Common myeloid progenitor, CD34-positive (primary cell): ENCODE results near the gene CCDC78.
"Not testable (repeated sequence)": the region's sequence is repeated elsewhere in the genome, so short reads cannot be mapped to it uniquely, and the experiment has no call there.

Experiments used
- CTCF ChIA-PET: fragments of 350-600 bp; sonication (Branson Sonifier 250); formaldehyde crosslinking; loops from one replicate; lab custom pipeline; 2021; ENCODE audit warnings: antibody characterized with exemption; lab: Charles Lee
- POLR2A ChIA-PET: fragments of 350-600 bp; sonication (Branson Sonifier 250); formaldehyde crosslinking; loops from one replicate; lab custom pipeline; 2021; ENCODE audit warnings: antibody characterized with exemption; lab: Charles Lee
- DNase-seq, 3 donors: peaks; one replicate each; pipeline versions ENCODE4 v3.0.0 to v3.0.0-alpha.2; 2013
- H3K27ac ChIP-seq, 2 experiments: 1 replicate in 1 of 2; 2 replicates in 1 of 2; pipeline ENCODE4 v1.7.0; 2013; ENCODE audit warnings: inconsistent platforms in 2 of 2, low read length in 2 of 2, mild to moderate bottlenecking in 2 of 2, low read depth in 1 of 2, moderate library complexity in 1 of 2; ENCODE audit not compliant: severe bottlenecking in 2 of 2, insufficient read depth in 1 of 2, poor library complexity in 1 of 2
- H3K27me3 ChIP-seq, 5 experiments: replicated peaks in 2 of 5; 1 replicate in 3 of 5; 2 replicates in 2 of 5; pipeline versions ENCODE4 v1.6.1 to v1.7.0; 2013; ENCODE audit warnings: low read length in 4 of 5, mild to moderate bottlenecking in 2 of 5, moderate library complexity in 2 of 5, inconsistent platforms in 1 of 5; ENCODE audit not compliant: insufficient read depth in 5 of 5, control insufficient read depth in 4 of 5
- H3K36me3 ChIP-seq, 4 experiments: 1 replicate in 2 of 4; 2 replicates in 2 of 4; pipeline versions ENCODE4 v1.6.1 to v1.7.0; 2013; ENCODE audit warnings: low read length in 3 of 4, control low read depth in 1 of 4, mild to moderate bottlenecking in 1 of 4; ENCODE audit not compliant: control insufficient read depth in 4 of 4, insufficient read depth in 4 of 4
- H3K4me1 ChIP-seq, 4 experiments: 1 replicate in 3 of 4; 2 replicates in 1 of 4; pipeline versions ENCODE4 v1.6.1 to v1.7.1; 2013; ENCODE audit warnings: low read length in 3 of 4, mild to moderate bottlenecking in 3 of 4, control low read depth in 1 of 4, inconsistent platforms in 1 of 4, moderate library complexity in 1 of 4; ENCODE audit not compliant: control insufficient read depth in 4 of 4, insufficient read depth in 4 of 4; ENCODE audit errors: control extremely low read depth in 1 of 4
- H3K4me3 ChIP-seq, 7 experiments: 1 replicate in 4 of 7; 2 replicates in 3 of 7; pipeline versions ENCODE4 v1.5.1 to v1.7.0; 2013; ENCODE audit warnings: mild to moderate bottlenecking in 7 of 7, low read length in 6 of 7, moderate library complexity in 6 of 7, inconsistent platforms in 2 of 7, low read depth in 2 of 7, control low read depth in 1 of 7; ENCODE audit not compliant: insufficient read depth in 4 of 7, control insufficient read depth in 1 of 7; ENCODE audit errors: extremely low read depth in 1 of 7
- H3K9me3 ChIP-seq, 5 experiments: 1 replicate in 4 of 5; 2 replicates in 1 of 5; pipeline versions ENCODE4 v1.6.1 to v1.7.1; 2013; ENCODE audit warnings: low read length in 4 of 5, mild to moderate bottlenecking in 2 of 5, inconsistent platforms in 1 of 5, low read depth in 1 of 5, moderate library complexity in 1 of 5; ENCODE audit not compliant: control insufficient read depth in 4 of 5, insufficient read depth in 2 of 5; ENCODE audit errors: control extremely low read depth in 1 of 5
- WGBS: methylation state at CpG from one replicate; pipeline ENCODE4 v1.1.5; 2013; ENCODE audit not compliant: insufficient coverage; 5-methylcytosine and 5-hydroxymethylcytosine counted together

The CCDC78 gene

GRCh38 chr16:745739-746138 lies 19.5 kb upstream of the CCDC78 start:
- ChIA-PET CTCF (interaction anchor here (1.0 to 5.0 kb wide), 7 partner anchors 10 to 40 kb away, joined by 3 to 46 read pairs (median 14); partner anchors contain the start of gene METRN), POLR2A (interaction anchor here (1.1 kb wide), 1 partner anchor 34 kb away, joined by 5 read pairs; no protein-coding TSS in a partner anchor)
- Histone ChIP-seq H3K4me3 (no peak overlapping the region), H3K36me3 (no peaks in the 10 kb centered on the region), H3K9me3 (no peaks in the 10 kb centered on the region), H3K4me1 (peaks cover 0 to 6% (median 3%) of the 10 kb centered on the region in 4 experiments), H3K27me3 (no peaks in the 10 kb centered on the region), H3K27ac (no peak overlapping the region)
- 5% methylated on average over 10 of the region's 14 CpGs for WGBS
- peak; percentile 36 to 46 (median 44) for DNase-seq

GRCh38 chr16:743794-744500 lies 17.7 kb upstream of the CCDC78 start:
- POLR2A ChIA-PET: interaction anchor here (0.5 to 0.7 kb wide), 2 partner anchors 15 to 18 kb away, joined by 3 read pairs; no protein-coding TSS in a partner anchor
- CTCF ChIA-PET: interaction anchor here (1.0 to 5.0 kb wide), 7 partner anchors 12 to 42 kb away, joined by 3 to 46 read pairs (median 14); partner anchors contain the start of gene METRN
- Histone ChIP-seq H3K4me1 (peaks cover 0 to 19% (median 18%) of the 10 kb centered on the region in 4 experiments), H3K4me3 (no peak overlapping the region), H3K27ac (no peak overlapping the region), H3K9me3 (no peaks in the 10 kb centered on the region), H3K27me3 (no peaks in the 10 kb centered on the region), H3K36me3 (no peaks in the 10 kb centered on the region)
- over 99% methylated on average over 16 of the region's 21 CpGs for WGBS
- peak in 2 of 3 donors; percentile 47 to 48 for DNase-seq

GRCh38 chr16:742894-743293 lies 16.7 kb upstream of the CCDC78 start:
- POLR2A ChIA-PET, DNase-seq, H3K27me3 ChIP-seq, H3K36me3 ChIP-seq, H3K9me3 ChIP-seq, H3K27ac ChIP-seq, H3K4me3 ChIP-seq: not testable (repeated sequence)
- 97% methylated on average over 6 of the region's 14 CpGs for WGBS
- H3K4me1 ChIP-seq: peaks cover 0 to 27% (median 23%) of the 10 kb centered on the region in 4 experiments
- CTCF ChIA-PET: interaction anchor here (1.1 to 5.0 kb wide), 7 partner anchors 14 to 43 kb away, joined by 3 to 46 read pairs (median 13); partner anchors contain the start of gene METRN

- no peak overlapping the region for H3K4me3 ChIP-seq
- ChIA-PET POLR2A (no interaction called here), CTCF (interaction anchor here (0.7 to 5.0 kb wide), 9 partner anchors 13 to 553 kb away, joined by 3 to 46 read pairs (median 4); no protein-coding TSS in a partner anchor)
- peaks cover 0 to 7% (median 1%) of the 10 kb centered on the region in 4 experiments for H3K36me3 ChIP-seq
- 96% methylated on average over 14 of the region's 15 CpGs for WGBS
- H3K27me3 ChIP-seq: no peaks in the 10 kb centered on the region
- DNase-seq: no peak
- peaks cover 0 to 35% (median 31%) of the 10 kb centered on the region in 4 experiments for H3K4me1 ChIP-seq
- H3K9me3 ChIP-seq: no peaks in the 10 kb centered on the region
- H3K27ac ChIP-seq: no peak overlapping the region
Measured at GRCh38 chr16:741986-742629, 15.9 kb upstream of the CCDC78 start.

GRCh38 chr16:740764-741505 lies 14.7 kb upstream of the CCDC78 start, which contains the start of gene CIAO3:
TSS of gene CIAO3 (minus strand) at chr16:740997. CDS start at chr16:740985, 12 bp downstream.
- ChIA-PET CTCF (interaction anchor here (0.6 to 2.1 kb wide), 13 partner anchors 10 to 554 kb away, joined by 3 to 6 read pairs (median 3); partner anchors contain the start of gene ANTKMT), POLR2A (interaction anchor here (1.5 kb wide), 1 partner anchor 14 kb away, joined by 4 read pairs; the partner anchor contains the start of genes CCDC78 and HAGHL)
- DNase-seq: peak; percentile 89 to 93 (median 93)
- Histone ChIP-seq H3K36me3 (peaks cover 0 to 18% (median 11%) of the 10 kb centered on the region in 4 experiments), H3K9me3 (no peaks in the 10 kb centered on the region), H3K4me3 (peak within 1 kb of the TSS; percentile 64 to 97 (median 87)), H3K27me3 (no peaks in the 10 kb centered on the region), H3K4me1 (peaks cover 0 to 41% (median 34%) of the 10 kb centered on the region in 4 experiments), H3K27ac (peak within 1 kb of the TSS; percentile 40 to 86)
- WGBS: under 1% methylated on average over 72 of the region's 79 CpGs

GRCh38 chr16:740459-740763 lies 14.2 kb upstream of the CCDC78 start:
- H3K4me3 ChIP-seq: peak overlapping the region; percentile 62 to 97 (median 87)
- WGBS: 0% methylated on average over 20 of the region's 22 CpGs
- H3K9me3 ChIP-seq: no peaks in the 10 kb centered on the region
- peaks cover 0 to 23% (median 15%) of the 10 kb centered on the region in 4 experiments for H3K36me3 ChIP-seq
- H3K27ac ChIP-seq: peak overlapping the region; percentile 40 to 86
- DNase-seq: no peak
- peaks cover 0 to 41% (median 33%) of the 10 kb centered on the region in 4 experiments for H3K4me1 ChIP-seq
- POLR2A ChIA-PET: interaction anchor here (1.5 kb wide), 1 partner anchor 14 kb away, joined by 4 read pairs; the partner anchor contains the start of genes CCDC78 and HAGHL
- CTCF ChIA-PET: interaction anchor here (0.6 to 2.1 kb wide), 9 partner anchors 10 to 41 kb away, joined by 3 to 6 read pairs (median 3); partner anchors contain the start of gene ANTKMT
- no peaks in the 10 kb centered on the region for H3K27me3 ChIP-seq
